PC-3 (cell line): ENCODE results near the gene LHX1.

ENCODE experiments used
- CTCF ChIP-seq: fragments of 300-600 bp; sonication (generic); conservative IDR thresholded peaks from 2 replicates; pipeline ENCODE4 v1.5.1; 2017; ENCODE audit warnings: antibody characterized with exemption, low read depth, mild to moderate bottlenecking, low read length
- EZH2 ChIP-seq: fragments of 300-600 bp; sonication (generic); IDR thresholded peaks from one replicate; pipeline ENCODE4 v1.6.1; 2017; ENCODE audit warnings: antibody characterized with exemption, mild to moderate bottlenecking, low read length; ENCODE audit not compliant: unreplicated experiment

GRCh38 chr17:36950027-36950426 is 12.8 kb downstream of the LHX1 start:
- TF ChIP-seq CTCF (no peak), EZH2 (no peak)
